Body of pancreas (tissue), 4 donors: ENCODE results near the gene GRIK3.

Experiments
- CTCF ChIP-seq, 7 experiments: fragments of 450-650 bp in 4 of 7; fragments of 200-600 bp in 3 of 7; sonication (generic) in 3 of 7; IDR thresholded peaks; one replicate each; pipeline ENCODE4 v1.5.1; 2016 to 2019; ENCODE audit warnings: antibody characterized with exemption in 7 of 7
- POLR2A ChIP-seq, 3 donors: fragments of 450-650 bp; IDR thresholded peaks; one replicate each; pipeline ENCODE4 v1.6.1; 2016; ENCODE audit warnings: antibody characterized with exemption in 3 of 3, mild to moderate bottlenecking in 2 of 3

- TF ChIP-seq CTCF (IDR thresholded peaks at IDR 0.05) (peak in 1 of 7 experiments; percentile 6), POLR2A (IDR thresholded peaks at IDR 0.05) (no peak)
These were observed 4.1 kb upstream of the GRIK3 start for GRCh38 chr1:37038227-37039093.
